ENCODE data around the gene KMT2C.
"Not testable (repeated sequence)": the region's sequence is repeated elsewhere in the genome, so short reads cannot be mapped to it uniquely, and the experiment has no call there.

DNA sequence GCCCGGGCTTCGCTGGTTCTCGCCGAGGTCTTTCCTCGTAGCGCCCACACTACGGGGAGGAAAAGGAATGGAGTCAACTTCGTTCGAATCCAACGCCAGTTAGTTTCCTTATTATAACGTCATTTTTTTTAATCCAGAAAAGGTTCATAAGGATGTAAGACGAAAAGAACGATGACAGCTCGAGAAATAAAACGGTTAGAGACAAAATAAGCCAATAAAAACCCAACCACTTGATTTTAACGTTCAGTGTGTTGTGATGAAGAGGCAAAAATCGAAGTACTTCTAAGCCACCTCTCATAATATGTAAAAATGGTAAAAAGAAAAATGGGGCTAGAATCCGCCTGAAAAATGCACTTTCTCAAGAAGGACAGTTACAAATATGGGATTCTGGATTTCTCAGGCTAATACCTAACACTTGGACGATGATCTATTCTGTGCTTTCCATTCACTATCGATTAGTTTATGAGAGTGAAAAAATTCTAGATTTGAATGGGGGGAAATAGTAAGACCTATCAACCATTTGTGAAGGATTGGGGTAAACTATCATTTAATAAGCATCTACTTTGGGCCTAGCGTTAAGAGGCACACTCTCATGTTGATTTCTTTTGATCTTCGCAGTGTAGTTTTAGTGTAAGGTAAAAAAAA, 1.2 kb upstream of the KMT2C start:
- not testable (repeated sequence) for TF ChIP-seq POLR2AphosphoS5, POLR2A (IDR thresholded peaks at IDR 0.05)
- TF ChIP-seq, protein P1, sequence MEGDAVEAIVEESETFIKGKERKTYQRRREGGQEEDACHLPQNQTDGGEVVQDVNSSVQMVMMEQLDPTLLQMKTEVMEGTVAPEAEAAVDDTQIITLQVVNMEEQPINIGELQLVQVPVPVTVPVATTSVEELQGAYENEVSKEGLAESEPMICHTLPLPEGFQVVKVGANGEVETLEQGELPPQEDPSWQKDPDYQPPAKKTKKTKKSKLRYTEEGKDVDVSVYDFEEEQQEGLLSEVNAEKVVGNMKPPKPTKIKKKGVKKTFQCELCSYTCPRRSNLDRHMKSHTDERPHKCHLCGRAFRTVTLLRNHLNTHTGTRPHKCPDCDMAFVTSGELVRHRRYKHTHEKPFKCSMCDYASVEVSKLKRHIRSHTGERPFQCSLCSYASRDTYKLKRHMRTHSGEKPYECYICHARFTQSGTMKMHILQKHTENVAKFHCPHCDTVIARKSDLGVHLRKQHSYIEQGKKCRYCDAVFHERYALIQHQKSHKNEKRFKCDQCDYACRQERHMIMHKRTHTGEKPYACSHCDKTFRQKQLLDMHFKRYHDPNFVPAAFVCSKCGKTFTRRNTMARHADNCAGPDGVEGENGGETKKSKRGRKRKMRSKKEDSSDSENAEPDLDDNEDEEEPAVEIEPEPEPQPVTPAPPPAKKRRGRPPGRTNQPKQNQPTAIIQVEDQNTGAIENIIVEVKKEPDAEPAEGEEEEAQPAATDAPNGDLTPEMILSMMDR (IDR thresholded peaks at IDR 0.05), result not testable (repeated sequence)

Measured in stomach (tissue), 4 donors.